ENCODE results near the gene SIPA1L2. TPM values are rescaled to one million over a fixed set of nuclear protein-coding genes. Genes with fewer than 3 reads are reported as not detected.

The SIPA1L2 gene
- total RNA-seq, 1 donor from 2014 or later = 3.0 TPM

- no peak for ATAC-seq
- DNase-seq (ENCODE audit: low spot score) = no peak
These were observed 20.5 kb upstream of the SIPA1L2 start for GRCh38 chr1:232650418-232650817.

GRCh38 chr1:232648316-232648715, 18.4 kb upstream of the SIPA1L2 start:
- no peak for ATAC-seq
- DNase-seq (ENCODE audit: low spot score) = no peak

GRCh38 chr1:232644209-232644608, 14.3 kb upstream of the SIPA1L2 start:
- DNase-seq (ENCODE audit: low spot score) = no peak
- ATAC-seq = no peak

DNA sequence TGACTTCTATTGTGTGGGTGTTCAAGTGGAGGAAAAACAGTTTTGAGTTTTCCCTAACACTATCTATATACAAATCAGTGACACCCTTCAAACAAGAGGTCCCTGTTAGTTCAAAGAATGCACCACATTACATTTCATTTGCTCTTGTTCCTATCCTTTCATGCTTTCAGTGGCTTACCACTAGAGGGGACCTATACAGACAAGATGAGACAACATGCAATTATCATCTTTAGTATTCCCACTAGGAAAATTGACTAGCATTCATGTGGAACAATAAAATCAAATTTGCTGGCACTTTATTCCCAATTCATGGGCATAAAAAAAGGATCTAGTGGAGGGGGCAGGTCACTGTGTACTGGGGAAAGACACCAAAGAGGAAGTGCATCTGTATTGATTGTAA, 13.3 kb upstream of the SIPA1L2 start:
- DNase-seq (ENCODE audit: low spot score) = no peak
- no peak for ATAC-seq

- no peak for DNase-seq (ENCODE audit: low spot score)
- ATAC-seq = no peak
These were observed 11.6 kb upstream of the SIPA1L2 start for GRCh38 chr1:232641507-232641906.

GRCh38 chr1:232636799-232637198, 6.9 kb upstream of the SIPA1L2 start:
- no peak for DNase-seq (ENCODE audit: low spot score)
- no peak for ATAC-seq

GRCh38 chr1:232635778-232636356, 5.9 kb upstream of the SIPA1L2 start:
- no peak for DNase-seq (ENCODE audit: low spot score)
- peak; percentile 85 for ATAC-seq

DNA sequence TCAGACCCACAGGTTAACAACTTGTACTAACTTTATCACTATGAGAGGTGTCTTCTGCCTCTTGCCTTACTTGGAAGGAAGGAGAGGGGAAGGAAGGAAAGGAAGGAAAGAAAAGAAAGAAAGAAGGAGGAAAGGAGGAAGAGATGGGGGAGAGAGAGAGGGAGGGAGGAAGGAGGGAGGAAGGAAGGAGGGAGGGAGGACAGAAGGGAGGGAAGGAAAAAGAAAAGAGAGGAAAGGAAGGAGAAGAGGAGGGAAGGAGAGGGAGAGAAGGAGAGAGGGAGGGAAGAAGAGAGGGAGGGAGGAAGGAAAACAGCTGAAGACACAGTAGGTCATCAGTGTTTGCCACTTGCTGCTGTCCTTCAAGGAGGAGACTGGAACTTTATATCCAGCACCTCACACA, 5.3 kb upstream of the SIPA1L2 start:
- DNase-seq (ENCODE audit: low spot score) (no peak), ATAC-seq (no peak)

- peak; percentile 68 for DNase-seq (ENCODE audit: low spot score)
- ATAC-seq = peak; percentile 16
These were observed 4.2 kb upstream of the SIPA1L2 start for GRCh38 chr1:232634096-232634495.

DNA sequence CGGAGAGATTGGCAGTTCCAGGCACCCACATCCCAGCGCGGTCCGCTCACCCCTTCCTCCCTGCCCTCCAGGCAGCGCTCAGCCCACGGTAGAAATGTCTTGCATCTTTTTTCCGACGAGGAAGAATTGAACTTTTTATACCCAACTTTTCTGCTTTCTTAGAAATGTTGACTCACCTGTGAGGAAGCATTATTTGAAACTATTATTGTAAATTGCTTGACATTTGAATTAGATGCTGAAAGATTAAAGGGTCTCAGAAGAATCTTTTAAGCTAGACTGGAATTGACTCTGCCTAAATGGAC, 912 bp upstream of the SIPA1L2 start:
- DNase-seq (ENCODE audit: low spot score) = no peak
- ATAC-seq = no peak

- ATAC-seq = peak; percentile 4
- peak; percentile 60 for DNase-seq (ENCODE audit: low spot score)
These were observed 485 bp downstream of the SIPA1L2 start for GRCh38 chr1:232629250-232630046.

DNA sequence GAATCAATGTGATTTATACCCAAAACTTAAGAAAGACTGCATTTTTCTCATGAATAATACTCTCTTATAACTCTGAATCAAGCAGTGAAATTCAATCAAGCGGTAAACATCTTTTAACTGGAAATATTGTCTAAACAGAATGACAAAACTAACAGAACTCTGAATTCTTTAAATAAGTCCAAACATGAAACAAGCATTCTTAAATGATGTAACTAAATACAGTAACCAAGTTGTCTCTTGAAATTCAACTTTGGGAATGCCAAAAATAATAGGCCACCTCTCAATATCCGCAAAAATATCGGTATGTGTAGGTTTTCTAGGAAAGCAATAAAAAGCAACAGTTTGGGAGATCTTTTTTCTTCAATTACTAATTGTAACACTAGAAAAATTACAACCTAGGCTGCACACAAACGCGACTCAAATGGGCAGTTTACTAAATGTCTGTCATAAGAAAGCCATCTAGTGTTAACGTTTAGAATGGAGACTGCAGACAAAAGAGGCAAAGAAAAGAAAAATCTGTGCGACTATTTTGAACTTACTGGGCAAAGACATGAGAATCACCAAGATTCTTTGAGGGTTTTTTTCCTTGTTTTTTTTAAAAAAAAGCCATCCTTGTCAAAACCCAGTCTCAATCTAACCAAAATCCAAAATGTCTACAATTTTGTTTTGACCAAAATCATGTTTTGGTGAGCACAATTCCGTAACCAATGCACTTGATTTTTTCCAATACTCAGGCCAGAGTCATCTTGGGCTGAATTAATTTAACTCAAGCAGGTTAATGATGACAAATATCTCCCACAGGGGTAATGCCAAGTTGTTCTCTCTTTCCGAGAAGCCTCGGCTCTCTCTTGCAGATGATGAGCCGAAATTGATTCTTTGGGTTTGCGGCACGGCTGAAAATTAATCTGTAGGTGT, 1.3 kb downstream of the SIPA1L2 start:
- no peak for ATAC-seq
- DNase-seq (ENCODE audit: low spot score) = no peak

DNA sequence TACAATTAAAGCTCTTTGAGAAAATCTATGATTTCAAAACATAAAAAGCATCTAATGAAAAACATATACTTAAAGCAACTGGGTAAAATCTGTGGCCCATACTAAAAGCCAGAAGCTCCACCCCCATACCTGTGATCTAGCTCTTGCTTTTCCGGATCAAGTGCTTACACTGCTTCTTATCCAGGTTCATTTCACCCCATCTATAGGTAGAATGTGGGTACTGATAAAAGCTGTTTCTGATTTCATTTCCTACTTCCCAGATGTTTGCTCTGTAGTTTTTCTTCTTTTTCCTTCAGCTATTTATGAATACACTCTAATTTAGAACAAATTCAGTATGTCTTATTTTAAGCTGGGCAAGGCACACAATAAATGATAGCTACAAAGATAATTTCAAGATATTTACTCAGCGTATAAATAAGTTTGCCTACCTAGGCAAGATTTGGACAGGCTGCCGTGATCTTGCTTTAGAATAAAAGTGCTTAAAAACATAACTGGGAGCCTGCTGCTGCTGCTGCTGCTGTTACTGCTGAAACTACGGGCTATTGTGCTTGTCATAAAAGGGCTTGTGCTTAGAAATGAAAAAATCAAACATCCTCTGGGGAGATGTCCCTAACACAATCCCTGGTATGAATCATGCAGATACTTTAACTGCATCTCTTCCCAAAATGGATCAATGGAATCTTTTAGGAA, 2.1 kb downstream of the SIPA1L2 start:
- ATAC-seq = no peak
- DNase-seq (ENCODE audit: low spot score) = no peak

- DNase-seq (ENCODE audit: low spot score) = no peak
- no peak for ATAC-seq
These were observed 2.8 kb downstream of the SIPA1L2 start for GRCh38 chr1:232627171-232627570.

DNA sequence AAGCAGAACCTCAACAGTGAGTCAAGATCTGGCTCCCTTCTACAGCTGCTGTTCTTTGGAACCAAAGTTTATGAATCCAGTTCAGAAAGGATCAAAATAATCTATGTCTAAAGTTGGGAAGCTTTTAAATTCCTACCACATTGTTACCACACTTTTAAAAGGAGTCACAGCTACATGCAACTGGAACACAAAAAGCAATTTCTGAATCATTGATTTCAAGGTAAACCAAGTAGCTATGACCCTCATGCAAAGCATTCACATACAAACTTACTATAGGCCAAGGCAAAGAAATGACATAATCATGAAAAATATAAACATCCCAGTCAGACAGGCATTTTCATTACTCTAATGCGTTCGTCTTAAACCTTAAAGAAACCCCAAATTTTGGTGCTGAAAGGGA, 3.5 kb downstream of the SIPA1L2 start:
- ATAC-seq = no peak
- no peak for DNase-seq (ENCODE audit: low spot score)

DNA sequence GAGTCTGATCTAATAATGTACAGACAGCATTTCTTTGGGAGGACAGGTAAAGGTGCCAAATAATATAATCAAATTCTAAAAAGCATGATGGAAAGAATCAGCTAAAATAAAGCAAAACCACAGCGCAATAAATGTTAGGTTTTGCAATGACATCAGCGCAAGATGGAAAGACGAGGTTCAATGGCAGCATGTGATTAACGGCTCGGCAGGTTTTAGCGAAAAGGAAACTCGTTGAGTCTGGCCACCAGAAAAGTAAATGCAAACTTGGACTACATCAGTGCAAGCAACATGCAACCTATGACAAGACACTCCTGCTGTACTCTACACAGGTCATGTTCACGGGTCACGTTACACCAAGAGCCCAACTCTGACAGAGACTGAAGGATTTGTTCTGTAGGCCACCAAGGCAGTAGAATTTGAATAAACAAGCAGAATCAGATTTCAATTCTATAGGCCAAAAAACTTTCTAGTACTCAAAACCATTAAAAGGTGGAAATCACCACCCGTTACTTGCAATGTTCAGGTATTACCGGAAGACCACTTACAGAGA, 4.5 kb downstream of the SIPA1L2 start:
- DNase-seq (ENCODE audit: low spot score) (no peak), ATAC-seq (no peak)

- DNase-seq (ENCODE audit: low spot score) (no peak), ATAC-seq (no peak)
These were observed 5.2 kb downstream of the SIPA1L2 start for GRCh38 chr1:232624546-232625281.

GRCh38 chr1:232622981-232623380, 7.0 kb downstream of the SIPA1L2 start:
- ATAC-seq = no peak
- DNase-seq (ENCODE audit: low spot score) = no peak

DNA sequence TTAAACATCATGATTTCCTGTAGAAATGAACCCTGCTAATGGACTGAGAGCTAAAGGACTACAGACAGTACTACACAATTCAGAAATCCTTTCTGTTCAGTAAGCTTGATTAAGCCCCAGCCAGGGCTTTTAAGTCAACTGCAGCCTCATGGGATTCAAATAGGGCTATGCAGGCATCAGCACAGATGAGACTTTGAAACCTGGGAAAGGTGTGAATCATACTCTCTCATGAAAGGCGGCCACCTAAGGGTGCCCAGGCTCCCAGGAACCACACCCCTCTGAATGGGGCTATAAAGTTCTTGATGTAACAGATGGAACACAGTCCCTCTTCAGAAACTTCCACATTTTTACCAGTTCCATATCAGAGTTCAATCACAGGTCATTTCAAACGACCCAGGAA, 7.6 kb downstream of the SIPA1L2 start:
- ATAC-seq (no peak), DNase-seq (ENCODE audit: low spot score) (no peak)

DNA sequence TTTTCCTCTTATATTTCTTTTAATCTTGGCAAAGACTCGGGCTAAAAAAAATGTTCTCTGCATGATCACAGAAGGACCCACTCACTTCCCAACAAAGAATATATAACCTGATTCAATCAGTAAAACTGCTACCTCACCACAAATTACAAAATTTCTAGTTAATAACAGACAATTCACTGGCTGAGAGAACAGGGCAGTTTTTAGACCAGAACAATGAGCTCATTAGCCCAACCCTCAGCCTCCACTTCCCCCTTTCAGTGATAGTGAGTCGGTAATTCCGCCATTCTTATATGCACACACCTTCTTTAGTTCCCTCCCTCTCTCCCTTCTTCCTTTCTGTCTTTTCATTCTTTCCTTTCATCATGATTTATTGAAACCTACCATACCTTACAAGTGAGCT, 8.9 kb downstream of the SIPA1L2 start:
- ATAC-seq = no peak
- DNase-seq (ENCODE audit: low spot score) = no peak

Measured in left lobe of liver (tissue), 2 donors.